Measurements from ENCODE around the gene SAFB.

SAFB gene

GRCh38 chr19:5651361-5651760, 28.5 kb downstream of the SAFB start:
- DNase-seq: no peak
- TF ChIP-seq CTCF (IDR thresholded peaks at IDR 0.05; ENCODE audit: low read depth, low read length): peak; percentile 47
- H3K36me3 ChIP-seq: peaks cover 93% of the 10 kb centered on the region

GRCh38 chr19:5652261-5652660, 29.4 kb downstream of the SAFB start:
- Histone ChIP-seq H3K27me3 (ENCODE audit: insufficient read depth, low read depth, severe bottlenecking) (no peaks in the 10 kb centered on the region), H3K36me3 (peaks cover 92% of the 10 kb centered on the region), H3K4me3 (ENCODE audit: low read depth, low read length) (no peak overlapping the region), H3K27ac (no peak overlapping the region), H3K9me3 (ENCODE audit: severe bottlenecking) (no peaks in the 10 kb centered on the region)
- no peak for DNase-seq
- no peak for TF ChIP-seq CTCF (IDR thresholded peaks at IDR 0.05; ENCODE audit: low read depth, low read length)

More at GRCh38 chr19:5651361-5651760, 28.5 kb downstream of the SAFB start:
- Histone ChIP-seq H3K27me3 (ENCODE audit: insufficient read depth, low read depth, severe bottlenecking) (no peaks in the 10 kb centered on the region), H3K4me3 (ENCODE audit: low read depth, low read length) (no peak overlapping the region), H3K27ac (no peak overlapping the region), H3K9me3 (ENCODE audit: severe bottlenecking) (no peaks in the 10 kb centered on the region)

- no peak for TF ChIP-seq CTCF (IDR thresholded peaks at IDR 0.05; ENCODE audit: low read depth, low read length)
- no peak for DNase-seq
- Histone ChIP-seq H3K27ac (no peak overlapping the region), H3K36me3 (peaks cover 99% of the 10 kb centered on the region), H3K4me3 (ENCODE audit: low read depth, low read length) (no peak overlapping the region), H3K27me3 (ENCODE audit: insufficient read depth, low read depth, severe bottlenecking) (no peaks in the 10 kb centered on the region), H3K9me3 (ENCODE audit: severe bottlenecking) (no peaks in the 10 kb centered on the region)
These were observed 32.0 kb downstream of the SAFB start for GRCh38 chr19:5654931-5655330.

- Histone ChIP-seq H3K9me3 (ENCODE audit: severe bottlenecking) (no peaks in the 10 kb centered on the region), H3K27me3 (ENCODE audit: insufficient read depth, low read depth, severe bottlenecking) (no peaks in the 10 kb centered on the region), H3K36me3 (peaks cover 95% of the 10 kb centered on the region), H3K27ac (no peak overlapping the region), H3K4me3 (ENCODE audit: low read depth, low read length) (no peak overlapping the region)
- DNase-seq: no peak
- TF ChIP-seq CTCF (IDR thresholded peaks at IDR 0.05; ENCODE audit: low read depth, low read length): no peak
These were observed 32.5 kb downstream of the SAFB start for GRCh38 chr19:5655412-5655811.

GRCh38 chr19:5661483-5661882, 38.6 kb downstream of the SAFB start:
- no peak for DNase-seq
- Histone ChIP-seq H3K27me3 (ENCODE audit: insufficient read depth, low read depth, severe bottlenecking) (no peaks in the 10 kb centered on the region), H3K36me3 (peaks cover 93% of the 10 kb centered on the region), H3K27ac (no peak overlapping the region), H3K9me3 (ENCODE audit: severe bottlenecking) (no peaks in the 10 kb centered on the region), H3K4me3 (ENCODE audit: low read depth, low read length) (no peak overlapping the region)
- no peak for TF ChIP-seq CTCF (IDR thresholded peaks at IDR 0.05; ENCODE audit: low read depth, low read length)

GRCh38 chr19:5663904-5664303, 41.0 kb downstream of the SAFB start:
- Histone ChIP-seq H3K4me3 (ENCODE audit: low read depth, low read length) (no peak overlapping the region), H3K27ac (no peak overlapping the region), H3K36me3 (peaks cover 92% of the 10 kb centered on the region), H3K27me3 (ENCODE audit: insufficient read depth, low read depth, severe bottlenecking) (no peaks in the 10 kb centered on the region), H3K9me3 (ENCODE audit: severe bottlenecking) (no peaks in the 10 kb centered on the region)
- no peak for TF ChIP-seq CTCF (IDR thresholded peaks at IDR 0.05; ENCODE audit: low read depth, low read length)
- DNase-seq: no peak
